Brain microvascular endothelial cell (primary cell): ENCODE data around the gene MAB21L1.

ENCODE experiments used
- DNase-seq: peaks from one replicate; pipeline ENCODE4 v3.0.0-alpha.2; 2020
- H3K27ac ChIP-seq: fragments of 250-450 bp; sonication (Bioruptor Pico); 2 replicates; pipeline ENCODE4 v1.5.1; 2020; ENCODE audit warnings: mild to moderate bottlenecking, moderate library complexity
- H3K27me3 ChIP-seq: fragments of 250-450 bp; sonication (Bioruptor Pico); replicated peaks from 2 replicates; pipeline ENCODE4 v1.5.1; 2020; ENCODE audit warnings: mild to moderate bottlenecking
- H3K36me3 ChIP-seq: fragments of 250-450 bp; sonication (Bioruptor Pico); replicated peaks from 2 replicates; pipeline ENCODE4 v1.5.1; 2020; ENCODE audit warnings: mild to moderate bottlenecking
- H3K4me3 ChIP-seq: 2 replicates; pipeline ENCODE4 v1.5.1; 2011; ENCODE audit warnings: low read depth, mild to moderate bottlenecking, control low read depth, low read length, moderate library complexity
- in situ Hi-C: cut with HindIII; loops from 2 replicates; pipeline ENCODE4 v1.10.0; 2017; ENCODE audit warnings: low sequenced_read_pairs, low pct_ligation_motif_present
- TF ChIP-seq, protein P1 (sequence below): IDR thresholded peaks from 2 replicates; pipeline ENCODE4 v1.5.1; 2011; ENCODE audit warnings: low read depth, mild to moderate bottlenecking, moderate library complexity, low read length, control low read depth, inconsistent platforms; ENCODE audit errors: missing control alignments

Gene MAB21L1

GRCh38 chr13:35483761-35484160, 7.3 kb upstream of the MAB21L1 start:
- no peaks in the 10 kb centered on the region for H3K36me3 ChIP-seq
- H3K27me3 ChIP-seq, result peaks cover 5% of the 10 kb centered on the region
- no peak for DNase-seq
- no peak overlapping the region for H3K4me3 ChIP-seq
- no peak overlapping the region for H3K27ac ChIP-seq
- in situ Hi-C loops, result no loop called here
- TF ChIP-seq, protein P1, sequence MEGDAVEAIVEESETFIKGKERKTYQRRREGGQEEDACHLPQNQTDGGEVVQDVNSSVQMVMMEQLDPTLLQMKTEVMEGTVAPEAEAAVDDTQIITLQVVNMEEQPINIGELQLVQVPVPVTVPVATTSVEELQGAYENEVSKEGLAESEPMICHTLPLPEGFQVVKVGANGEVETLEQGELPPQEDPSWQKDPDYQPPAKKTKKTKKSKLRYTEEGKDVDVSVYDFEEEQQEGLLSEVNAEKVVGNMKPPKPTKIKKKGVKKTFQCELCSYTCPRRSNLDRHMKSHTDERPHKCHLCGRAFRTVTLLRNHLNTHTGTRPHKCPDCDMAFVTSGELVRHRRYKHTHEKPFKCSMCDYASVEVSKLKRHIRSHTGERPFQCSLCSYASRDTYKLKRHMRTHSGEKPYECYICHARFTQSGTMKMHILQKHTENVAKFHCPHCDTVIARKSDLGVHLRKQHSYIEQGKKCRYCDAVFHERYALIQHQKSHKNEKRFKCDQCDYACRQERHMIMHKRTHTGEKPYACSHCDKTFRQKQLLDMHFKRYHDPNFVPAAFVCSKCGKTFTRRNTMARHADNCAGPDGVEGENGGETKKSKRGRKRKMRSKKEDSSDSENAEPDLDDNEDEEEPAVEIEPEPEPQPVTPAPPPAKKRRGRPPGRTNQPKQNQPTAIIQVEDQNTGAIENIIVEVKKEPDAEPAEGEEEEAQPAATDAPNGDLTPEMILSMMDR, result no peak

- no peaks in the 10 kb centered on the region for H3K36me3 ChIP-seq
- TF ChIP-seq, protein P1, result no peak
- in situ Hi-C loops, result no loop called here
- no peak overlapping the region for H3K27ac ChIP-seq
- H3K27me3 ChIP-seq, result peaks cover 16% of the 10 kb centered on the region
- no peak overlapping the region for H3K4me3 ChIP-seq
- no peak for DNase-seq
Measured at GRCh38 chr13:35482527-35482926, 6.0 kb upstream of the MAB21L1 start.

GRCh38 chr13:35481777-35482176, 5.3 kb upstream of the MAB21L1 start:
- no peak for DNase-seq
- Histone ChIP-seq H3K27me3 (peaks cover 24% of the 10 kb centered on the region), H3K4me3 (no peak overlapping the region), H3K27ac (no peak overlapping the region), H3K36me3 (no peaks in the 10 kb centered on the region)
- TF ChIP-seq, protein P1, result no peak
- in situ Hi-C loops, result no loop called here

DNA sequence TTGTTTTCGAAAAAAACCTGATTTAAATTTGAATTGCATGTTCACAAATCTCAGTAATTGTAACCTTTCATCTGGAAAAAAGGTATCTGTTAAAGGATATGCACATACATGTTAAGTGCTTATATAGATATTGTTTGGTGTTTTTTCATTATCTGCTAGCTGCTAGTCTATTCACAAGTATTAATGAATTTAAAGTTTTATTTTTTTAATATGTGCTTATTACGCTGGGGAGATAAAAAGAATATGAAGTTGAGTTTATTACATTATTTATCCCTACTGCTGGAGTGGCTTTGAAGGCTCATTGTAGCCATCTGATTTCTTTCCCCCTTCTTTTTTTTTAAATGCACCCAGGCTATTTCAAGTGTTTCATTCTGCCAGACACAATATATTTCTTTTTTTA, 3.9 kb upstream of the MAB21L1 start:
- H3K27ac ChIP-seq, result no peak overlapping the region
- H3K4me3 ChIP-seq, result no peak overlapping the region
- DNase-seq, result no peak
- H3K36me3 ChIP-seq, result no peaks in the 10 kb centered on the region
- peaks cover 31% of the 10 kb centered on the region for H3K27me3 ChIP-seq
- in situ Hi-C loops, result no loop called here
- TF ChIP-seq, protein P1, result no peak

DNA sequence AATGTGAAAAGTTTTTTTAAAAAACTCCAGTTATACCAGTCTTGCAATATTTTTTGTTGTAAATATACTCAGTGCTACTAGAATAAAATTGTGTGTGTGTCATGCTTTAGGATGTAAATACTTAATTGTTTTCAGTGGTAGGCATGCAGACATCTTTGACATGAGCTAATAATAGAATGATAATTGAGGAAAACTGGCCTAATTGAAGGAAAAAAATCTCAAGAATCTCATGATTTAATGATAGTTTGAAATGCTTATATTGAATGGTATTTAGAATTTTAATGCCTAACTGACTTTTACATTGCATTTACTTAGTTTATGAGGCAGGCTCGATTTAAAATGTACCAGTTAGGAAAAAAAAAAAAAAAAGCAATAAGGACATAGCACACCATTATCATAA, 3.2 kb upstream of the MAB21L1 start:
- in situ Hi-C loops, result no loop called here
- TF ChIP-seq, protein P1, result no peak

DNA sequence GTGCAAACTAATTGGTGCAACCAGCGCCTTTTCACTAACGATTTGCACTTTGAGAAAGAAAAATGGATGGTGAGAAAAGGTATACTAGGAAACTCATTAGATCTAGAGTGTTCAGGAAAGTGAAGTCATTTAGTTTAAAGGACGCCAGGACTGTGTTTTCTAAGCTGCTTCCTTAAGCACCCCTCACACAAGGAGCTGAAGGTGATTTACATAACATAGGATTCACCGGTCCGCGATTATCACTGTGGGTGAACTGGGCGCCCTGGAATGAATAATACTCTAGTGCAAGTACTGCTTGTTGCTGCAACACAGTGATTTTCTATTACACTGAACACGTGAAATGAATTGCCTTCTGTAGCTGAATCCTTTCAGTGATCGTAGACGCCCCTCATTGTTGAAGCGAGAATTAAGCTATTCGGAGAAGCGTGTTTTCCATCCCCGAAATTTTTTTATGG, 2.6 kb upstream of the MAB21L1 start:
- peaks cover 40% of the 10 kb centered on the region for H3K27me3 ChIP-seq

More for the DNA sequence above, 3.2 kb upstream of the MAB21L1 start:
- H3K36me3 ChIP-seq, result no peaks in the 10 kb centered on the region
- H3K27me3 ChIP-seq, result peaks cover 37% of the 10 kb centered on the region
- no peak for DNase-seq
- no peak overlapping the region for H3K4me3 ChIP-seq
- H3K27ac ChIP-seq, result no peak overlapping the region

More for the DNA sequence above, 2.6 kb upstream of the MAB21L1 start:
- DNase-seq, result no peak
- H3K36me3 ChIP-seq, result no peaks in the 10 kb centered on the region
- no peak overlapping the region for H3K4me3 ChIP-seq
- no peak overlapping the region for H3K27ac ChIP-seq
- in situ Hi-C loops, result no loop called here
- TF ChIP-seq, protein P1, result no peak
